Gastrocnemius medialis (tissue), 4 donors: ENCODE data around the gene SEC14L1.

Experiments used
- CTCF ChIP-seq, 5 experiments: fragments of 450-650 bp in 3 of 5; fragments of 200-600 bp in 2 of 5; sonication (generic) in 2 of 5; IDR thresholded peaks in 4 of 5; conservative IDR thresholded peaks in 1 of 5; 1 replicate in 4 of 5; 2 replicates in 1 of 5; pipeline ENCODE4 v1.5.1; 2016 to 2019; ENCODE audit warnings: antibody characterized with exemption in 5 of 5, mild to moderate bottlenecking in 3 of 5, moderate library complexity in 3 of 5
- POLR2A ChIP-seq, 2 donors: fragments of 450-650 bp; IDR thresholded peaks; one replicate each; pipeline ENCODE4 v1.6.1; 2017; ENCODE audit warnings: antibody characterized with exemption in 2 of 2, mild to moderate bottlenecking in 2 of 2, moderate library complexity in 2 of 2

- TF ChIP-seq POLR2A (IDR thresholded peaks at IDR 0.05) (no peak), CTCF (IDR thresholded peaks at IDR 0.05 in 4 of 5, conservative IDR thresholded peaks at IDR 0.05 in 1 of 5) (no peak)
These were observed 105.6 kb downstream of the SEC14L1 start for GRCh38 chr17:77246110-77247047.
